Activated naive CD4-positive, alpha-beta T cell treated with anti-CD3 and anti-CD28 coated beads, Interleukin-2, amount 50 U/mL, for 16 hours (primary cell): ENCODE data around the gene FHIT.

ENCODE experiments used
- DNase-seq: peaks from one replicate; pipeline ENCODE4 v3.0.0-alpha.2; 2020

The FHIT gene

DNA sequence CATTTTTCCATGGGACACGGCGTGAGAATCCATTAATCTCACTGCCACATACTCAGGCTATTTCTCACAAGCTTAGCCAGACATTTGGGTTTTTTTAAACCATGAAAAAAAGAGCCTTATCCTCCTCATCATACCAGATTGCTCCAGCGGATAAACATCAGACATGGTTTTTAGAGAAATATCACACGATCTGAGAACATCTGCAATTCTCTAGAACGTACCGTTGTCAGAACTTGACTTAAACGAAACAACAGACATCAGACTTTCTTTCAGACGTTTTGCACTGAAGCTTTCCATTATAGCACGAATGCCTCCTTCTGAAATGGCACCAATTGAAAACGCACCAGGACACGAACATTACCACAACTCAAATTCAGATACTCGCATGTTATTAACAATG lies 1457.3 kb downstream of the FHIT start:
- DNase-seq: no peak

DNA sequence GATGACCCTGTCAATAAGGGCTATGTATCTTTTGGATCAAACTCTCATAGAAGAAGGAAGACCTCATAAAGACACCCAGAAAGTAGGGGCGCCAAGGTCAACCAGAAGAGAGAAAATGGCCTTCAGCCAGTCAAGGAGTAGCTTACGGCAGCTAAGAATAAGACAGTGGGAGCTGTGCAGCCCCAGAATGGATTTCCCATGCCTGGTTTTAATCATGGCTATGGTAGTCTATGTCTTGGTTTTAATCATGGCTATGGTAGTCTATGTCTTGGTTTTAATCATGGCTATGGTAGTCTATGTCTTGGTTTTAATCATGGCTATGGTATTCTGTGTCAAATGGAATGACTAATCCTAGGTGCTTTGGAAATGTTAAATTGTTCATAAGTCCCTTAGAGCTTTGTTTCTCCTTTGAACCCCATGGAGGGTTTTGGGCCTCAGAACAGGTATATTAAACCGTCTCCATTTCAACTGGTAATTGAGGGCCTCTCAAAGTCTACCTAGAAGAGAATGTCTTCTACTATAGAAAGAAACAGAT lies 1459.4 kb downstream of the FHIT start:
- no peak for DNase-seq

DNA sequence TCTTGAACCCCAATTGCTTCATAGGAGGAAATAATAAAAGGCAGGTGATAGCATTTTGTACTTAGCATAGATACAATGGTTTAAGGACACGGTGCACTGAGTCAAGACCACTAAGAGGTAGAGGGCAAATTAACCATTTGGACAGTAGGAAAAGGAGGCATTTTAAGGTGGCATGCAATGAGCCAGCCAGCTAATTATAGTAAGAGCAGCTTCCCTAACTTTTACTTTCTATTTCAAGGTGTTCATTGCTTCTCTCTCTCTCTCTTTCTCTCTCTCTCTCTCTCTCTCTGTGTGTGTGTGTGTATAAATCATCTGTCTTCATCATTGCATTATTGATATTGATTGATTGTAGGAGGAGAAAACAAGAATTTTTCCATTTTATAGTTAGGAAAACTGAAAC lies 1461.0 kb downstream of the FHIT start:
- no peak for DNase-seq

DNA sequence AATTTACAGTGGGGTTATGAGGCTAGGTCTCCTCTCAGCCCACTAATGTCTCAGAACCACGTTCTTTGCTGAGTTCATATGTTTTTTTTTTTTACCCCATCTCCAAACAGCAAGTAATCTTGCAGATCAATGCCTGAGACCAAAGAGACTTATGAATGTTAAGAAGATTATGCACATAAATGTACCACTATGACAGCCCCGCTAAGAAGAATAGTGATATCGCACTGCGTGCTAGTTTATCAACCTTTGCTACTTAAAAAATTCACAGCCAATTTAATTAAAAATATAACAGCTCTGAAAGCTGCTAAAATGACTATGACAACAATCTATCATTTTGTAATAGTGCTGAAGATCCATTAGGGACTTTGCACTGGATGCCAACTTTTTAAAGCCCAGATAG lies 1462.5 kb downstream of the FHIT start:
- DNase-seq: no peak

DNA sequence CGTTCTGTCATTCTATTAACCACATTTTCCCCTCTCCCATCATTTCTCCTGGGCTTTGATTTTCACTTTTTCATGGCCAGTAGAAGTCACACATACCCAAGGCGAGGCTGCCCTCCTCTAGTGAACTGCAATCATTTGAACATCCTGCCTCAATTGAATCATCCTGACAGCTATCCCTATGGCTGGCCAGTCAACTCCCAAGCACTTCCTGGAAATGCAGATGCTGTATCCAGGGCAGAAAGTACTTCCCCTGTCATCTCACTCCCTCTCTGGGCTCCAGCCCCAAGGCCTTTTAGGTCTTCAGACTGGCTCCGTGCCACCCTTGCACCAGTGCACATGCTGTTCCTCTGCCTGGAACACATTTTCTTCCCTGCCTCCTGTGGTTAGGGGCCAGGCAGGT lies 1463.1 kb downstream of the FHIT start:
- DNase-seq: no peak

DNA sequence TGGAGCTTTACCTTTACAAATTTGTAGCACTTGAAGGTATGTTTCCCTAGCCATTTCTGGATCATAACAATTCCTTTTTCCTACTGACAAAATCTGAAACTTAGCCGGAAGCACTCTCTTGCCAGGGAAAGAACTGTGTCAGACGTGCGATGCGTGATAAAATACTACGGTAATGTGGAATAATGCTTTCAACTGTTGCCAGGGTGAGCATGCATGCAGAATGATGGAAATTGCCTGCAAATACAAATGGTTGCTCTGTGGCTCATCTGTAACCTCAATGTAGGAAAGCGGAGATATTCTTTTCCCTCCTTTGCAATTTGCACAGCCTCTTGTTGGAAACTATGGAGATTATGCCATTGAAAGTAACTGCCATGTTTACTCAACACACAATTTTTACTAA lies 1464.9 kb downstream of the FHIT start:
- no peak for DNase-seq

DNA sequence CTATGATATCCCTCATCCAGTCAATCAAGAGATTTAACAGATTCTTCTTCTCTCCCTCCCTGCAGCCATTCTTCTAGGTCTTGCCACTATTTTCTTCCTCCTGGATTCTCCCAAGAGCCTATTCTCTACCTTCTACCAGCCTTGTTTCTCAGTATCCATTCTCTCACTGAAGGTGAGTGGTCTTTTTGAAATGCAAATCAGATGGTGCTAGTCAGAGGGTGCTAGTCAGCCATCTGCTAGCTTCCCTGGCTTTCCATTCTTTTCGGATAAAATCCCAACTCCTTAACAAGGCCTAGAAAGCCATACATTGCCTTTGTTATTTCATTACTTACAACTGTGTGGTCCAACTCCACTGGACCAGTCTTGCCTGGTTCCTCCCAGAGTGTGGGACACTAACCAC lies 1467.1 kb downstream of the FHIT start:
- no peak for DNase-seq

DNA sequence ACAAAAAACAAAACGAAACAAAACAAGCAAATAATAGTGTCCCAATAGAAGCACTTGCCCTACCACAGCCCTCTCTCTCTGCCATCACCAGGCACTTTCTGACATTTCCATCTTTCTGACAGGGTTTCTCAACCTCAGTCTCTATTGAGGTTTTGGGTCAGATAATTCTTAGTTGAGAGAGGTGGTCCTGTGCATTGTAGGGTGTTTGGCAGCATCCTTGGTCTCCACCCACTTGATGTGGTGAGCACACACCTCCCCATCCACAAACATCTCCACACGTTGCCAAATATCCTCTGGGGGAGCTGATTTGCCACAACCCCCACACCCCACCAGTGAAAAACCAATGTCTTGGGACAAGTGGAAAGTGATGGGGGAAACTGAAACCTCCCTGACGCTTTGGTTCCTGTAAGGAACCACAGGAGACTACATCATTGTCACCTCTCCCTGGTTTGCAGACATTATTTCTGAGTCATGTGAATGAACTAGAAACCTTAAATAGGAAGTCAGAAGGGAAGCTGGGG lies 1467.7 kb downstream of the FHIT start:
- no peak for DNase-seq

DNA sequence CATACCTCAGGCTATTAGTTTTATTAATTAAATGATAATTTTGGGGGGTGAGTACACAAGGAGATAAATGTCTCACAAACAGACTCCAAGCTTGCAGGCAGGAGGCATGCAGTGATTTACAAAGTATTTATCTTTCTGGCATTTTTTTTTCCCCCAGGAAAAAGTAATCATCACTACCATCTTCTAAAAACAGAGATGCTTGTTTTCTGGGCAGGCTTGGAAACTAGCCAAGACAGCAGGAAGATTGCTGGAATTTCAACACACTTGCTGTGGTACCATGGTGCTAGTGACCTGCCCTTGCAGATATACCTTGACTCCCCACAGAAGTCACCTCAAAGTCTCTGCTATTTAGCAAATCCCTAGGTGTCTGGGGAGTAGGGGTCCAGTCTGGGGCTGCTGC lies 1468.6 kb downstream of the FHIT start:
- DNase-seq: no peak

DNA sequence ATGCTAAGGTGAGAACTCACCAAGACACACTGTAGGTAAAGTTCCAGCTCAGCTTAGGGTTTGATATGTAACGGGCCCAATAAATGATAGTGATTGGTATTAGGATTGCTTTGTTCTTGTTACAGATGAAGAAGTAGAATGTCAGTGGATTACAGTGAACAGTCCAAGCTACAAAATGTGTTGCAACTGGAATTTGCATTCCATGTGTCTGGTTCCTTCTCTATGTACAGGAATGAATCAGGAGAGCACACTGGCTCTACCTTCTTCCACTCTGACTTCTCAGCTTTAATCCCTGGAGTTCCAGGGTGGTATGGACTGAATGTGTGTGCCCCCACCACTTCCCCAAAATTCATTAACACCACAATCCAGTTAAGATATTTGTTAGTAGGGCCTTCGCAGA lies 1471.0 kb downstream of the FHIT start:
- DNase-seq: no peak

DNA sequence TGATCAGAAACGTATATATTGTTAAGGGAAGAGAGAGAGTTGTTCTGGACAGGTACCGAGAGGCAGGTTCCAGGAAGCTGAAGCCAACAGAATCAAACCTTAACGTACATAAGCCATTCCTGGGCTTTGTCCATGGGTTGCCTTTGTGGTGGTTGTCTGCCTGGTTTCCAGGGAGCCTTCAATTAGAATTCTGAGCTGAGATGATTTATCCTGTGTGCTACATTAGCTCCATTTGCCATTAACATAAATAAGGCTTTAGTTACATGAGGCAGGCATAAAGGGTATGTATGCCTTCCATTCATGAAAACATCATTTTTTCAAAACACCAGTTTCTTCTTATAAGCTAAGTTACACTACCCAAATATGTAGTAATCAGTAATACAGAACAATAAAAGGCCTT lies 1472.0 kb downstream of the FHIT start:
- DNase-seq: no peak

DNA sequence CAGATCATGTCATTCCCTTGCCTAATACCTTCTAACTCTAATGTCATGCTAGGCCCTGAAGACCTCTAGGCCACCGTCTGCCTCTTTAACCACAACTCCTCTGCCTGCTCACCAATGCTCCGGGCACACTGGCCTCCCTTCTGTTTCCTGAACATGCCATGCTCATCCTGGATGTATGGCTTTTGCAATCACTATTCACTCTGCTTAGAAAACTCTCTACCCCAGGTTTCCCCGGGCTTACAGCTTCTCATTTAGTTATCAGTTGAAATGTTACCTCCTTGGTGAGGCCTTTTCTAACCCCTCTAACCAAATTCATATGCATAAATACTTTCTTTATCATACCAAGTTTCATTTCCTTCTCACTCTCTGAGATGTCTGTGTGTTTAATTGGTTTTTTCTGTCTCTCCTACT lies 1473.6 kb downstream of the FHIT start:
- DNase-seq: no peak

DNA sequence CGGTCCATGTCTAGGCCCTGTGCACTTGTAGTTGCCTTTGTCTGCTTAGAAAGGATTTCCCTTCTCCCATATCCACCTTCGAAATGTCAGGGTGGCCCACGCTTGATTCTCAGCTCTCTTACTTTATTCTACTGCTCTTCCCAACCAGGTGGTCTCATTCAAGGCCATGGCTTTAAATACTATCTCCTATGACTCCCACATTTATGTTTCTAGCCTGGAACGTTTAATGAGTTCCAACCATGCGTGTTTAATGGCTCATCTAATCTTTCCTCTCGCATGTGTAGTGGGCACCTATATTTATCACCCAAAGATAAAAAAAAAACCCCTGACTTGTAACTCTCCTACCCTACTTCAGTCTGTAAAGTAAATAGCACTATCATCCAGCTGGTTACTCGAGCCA lies 1474.2 kb downstream of the FHIT start:
- no peak for DNase-seq

DNA sequence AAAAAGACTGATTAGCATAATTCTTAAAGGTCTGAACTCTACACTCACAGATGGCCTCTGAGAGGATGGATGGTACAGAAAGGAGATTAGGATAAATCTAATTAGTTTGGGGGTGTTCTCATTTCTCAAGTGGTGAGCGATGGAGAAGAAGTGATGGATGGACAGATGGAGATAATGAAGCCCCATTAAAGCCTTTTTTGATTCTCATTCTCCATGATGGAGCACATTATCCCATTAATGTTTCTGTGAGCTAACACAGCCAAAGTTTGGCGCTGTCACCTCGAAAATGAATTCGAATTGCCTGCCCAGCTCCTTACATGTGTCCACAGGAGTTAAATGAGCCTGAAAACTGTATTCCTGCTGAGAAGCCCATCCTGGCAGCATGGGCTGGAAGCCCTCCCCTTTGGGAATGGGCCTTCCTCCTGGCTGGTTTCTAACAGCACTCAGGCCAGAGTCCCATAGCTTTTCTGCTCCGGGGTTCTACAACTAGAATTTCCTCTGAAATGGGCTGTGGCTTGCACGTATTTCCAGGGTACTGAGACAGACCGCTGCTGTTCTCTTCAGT lies 1475.4 kb downstream of the FHIT start:
- DNase-seq: no peak

DNA sequence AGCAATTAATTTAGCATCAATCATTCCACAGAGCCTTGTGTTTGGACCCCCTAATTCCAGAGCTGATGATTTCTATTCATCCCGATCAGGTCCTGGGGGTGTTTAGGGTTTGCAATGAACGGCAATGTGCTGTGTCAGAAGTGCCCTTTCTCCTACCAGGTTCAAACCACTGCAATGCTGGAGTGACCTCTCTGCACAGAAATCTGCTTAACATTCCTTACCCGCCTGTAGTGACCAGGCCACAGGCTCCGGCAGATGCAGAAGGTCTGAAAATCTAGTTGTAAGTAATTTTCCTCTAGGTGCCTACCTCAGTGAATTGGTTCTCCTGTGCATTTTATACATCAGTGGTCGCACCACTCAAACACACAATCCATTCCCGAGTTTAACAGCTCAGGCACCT lies 1476.1 kb downstream of the FHIT start:
- no peak for DNase-seq

DNA sequence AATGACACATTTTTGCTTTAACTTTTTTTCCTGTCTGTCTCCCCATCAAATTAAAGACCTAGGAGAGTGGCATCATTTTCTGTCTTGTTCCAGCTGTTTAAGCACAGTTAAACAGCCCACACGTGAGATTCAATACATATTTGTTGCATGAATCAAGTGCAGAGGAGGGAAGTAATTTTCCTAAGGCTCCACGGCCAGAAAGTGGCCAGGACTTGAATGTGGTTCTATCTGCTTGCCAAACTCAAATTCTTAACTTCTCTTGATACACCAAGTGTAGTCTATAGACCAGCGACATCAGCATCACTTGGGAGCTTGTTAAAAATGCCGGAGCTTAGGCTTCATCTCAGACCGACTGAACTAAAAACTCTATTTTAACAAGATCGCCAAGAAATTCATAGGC lies 1476.6 kb downstream of the FHIT start:
- DNase-seq: no peak

DNA sequence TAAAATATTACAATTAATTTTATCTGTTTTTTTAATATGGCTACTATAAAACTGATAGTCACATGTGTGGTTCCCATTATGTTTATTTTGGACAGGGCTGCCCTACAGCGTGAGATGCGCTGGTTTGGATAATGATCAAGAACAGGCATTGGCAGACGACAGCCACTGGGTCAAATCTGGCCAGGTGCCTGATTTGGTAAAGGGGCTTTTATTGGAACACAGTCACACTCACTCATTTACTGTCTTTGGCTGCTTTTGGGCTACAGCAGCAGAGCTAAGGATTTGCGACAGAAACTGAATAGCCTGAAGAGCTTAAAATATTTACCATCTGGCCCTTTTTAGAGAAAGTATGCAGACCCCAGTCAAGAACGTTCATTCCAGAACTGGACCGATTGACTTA lies 1477.3 kb downstream of the FHIT start:
- DNase-seq: no peak

DNA sequence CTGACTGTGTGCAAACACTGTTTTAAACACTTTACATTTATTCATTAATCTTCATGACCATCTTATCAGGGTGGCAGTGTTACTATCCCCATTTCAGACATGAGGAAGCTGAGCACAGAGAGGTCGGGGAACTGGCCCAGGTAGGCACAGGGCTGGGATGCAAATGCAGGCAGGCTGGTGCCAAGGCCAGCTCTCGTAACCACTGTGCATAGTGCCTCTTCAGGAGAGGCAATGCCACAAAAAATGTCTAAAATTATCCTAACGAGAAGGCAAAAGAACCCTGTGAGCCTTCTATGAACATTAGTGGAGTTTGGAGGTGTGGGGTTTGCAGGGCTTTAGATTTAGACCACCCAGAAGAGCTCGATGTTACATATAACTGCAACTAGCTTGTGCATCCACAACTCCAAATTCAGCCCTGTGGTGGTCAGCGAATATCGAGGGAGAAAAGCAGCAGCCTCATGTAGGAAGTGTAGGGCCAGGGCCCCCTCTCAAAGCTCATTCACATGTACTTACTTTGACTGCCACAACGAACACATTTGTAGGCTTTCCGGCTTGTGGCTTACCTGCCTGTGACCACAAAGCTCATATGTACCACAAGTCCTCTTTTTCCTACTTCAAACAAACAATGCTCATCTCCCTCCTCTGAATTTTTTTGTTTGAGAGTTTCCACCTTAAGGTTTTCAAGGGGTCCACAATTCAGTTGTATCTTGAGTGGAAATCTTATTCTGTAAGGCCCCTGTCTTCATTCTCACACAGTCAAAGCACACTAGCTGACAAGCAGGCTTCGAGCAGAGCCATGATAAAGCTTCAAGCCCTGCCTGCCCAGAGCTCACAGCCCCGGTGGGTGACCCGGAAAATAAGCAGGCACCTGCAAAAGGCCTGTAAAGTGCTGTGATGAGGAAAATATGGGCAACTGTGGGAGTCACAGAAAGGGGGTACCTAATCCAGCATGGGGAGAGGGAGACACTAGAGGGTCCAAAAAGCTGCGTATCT lies 1478.5 kb downstream of the FHIT start:
- DNase-seq: no peak

DNA sequence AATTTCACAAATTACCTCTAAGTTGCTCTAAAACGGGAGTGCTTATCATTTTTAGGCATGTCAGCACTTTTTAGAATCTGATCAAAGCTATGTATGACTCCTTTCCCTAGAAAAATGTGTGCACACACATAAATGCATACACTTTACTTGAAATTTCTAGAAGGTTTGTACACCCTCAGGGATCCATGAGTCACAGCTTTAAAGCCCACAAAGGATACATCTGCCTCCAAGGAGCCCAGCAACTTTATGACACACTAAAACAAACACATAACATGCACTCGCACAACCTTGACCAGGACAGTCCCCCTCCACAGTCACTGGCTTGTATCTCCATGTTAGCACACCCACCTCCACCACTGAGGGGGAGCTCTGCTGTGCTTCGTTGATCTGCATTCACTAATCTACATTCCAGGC lies 1479.5 kb downstream of the FHIT start:
- no peak for DNase-seq

DNA sequence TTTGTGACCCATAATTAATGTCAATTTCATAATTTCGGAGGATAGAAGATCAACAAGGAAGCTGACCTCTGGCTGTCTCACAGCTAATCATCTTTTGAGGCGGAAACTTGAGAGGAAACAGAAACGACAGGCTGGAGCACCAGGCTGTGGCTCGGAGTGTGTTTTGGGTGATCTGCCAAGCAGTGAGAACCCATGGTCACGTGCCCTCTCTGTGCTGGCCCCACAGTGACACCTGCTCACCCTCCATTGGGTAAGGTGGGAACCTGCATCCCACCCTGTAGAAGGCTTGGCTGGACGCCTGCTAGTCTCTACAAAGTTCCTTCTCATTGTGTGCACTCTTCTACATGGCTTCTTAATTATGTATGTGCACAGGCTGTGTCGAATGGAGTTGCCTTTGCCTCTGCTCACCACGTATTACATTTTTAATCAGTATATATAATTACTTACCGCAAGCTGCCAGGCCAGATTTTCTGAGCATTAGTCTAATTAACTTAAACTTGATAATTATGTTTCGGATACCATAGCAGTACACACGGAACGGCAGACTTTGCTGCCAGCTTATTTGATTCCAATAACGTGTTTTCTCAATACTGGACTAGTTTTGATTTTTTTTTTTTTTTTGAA lies 1482.0 kb downstream of the FHIT start:
- no peak for DNase-seq

DNA sequence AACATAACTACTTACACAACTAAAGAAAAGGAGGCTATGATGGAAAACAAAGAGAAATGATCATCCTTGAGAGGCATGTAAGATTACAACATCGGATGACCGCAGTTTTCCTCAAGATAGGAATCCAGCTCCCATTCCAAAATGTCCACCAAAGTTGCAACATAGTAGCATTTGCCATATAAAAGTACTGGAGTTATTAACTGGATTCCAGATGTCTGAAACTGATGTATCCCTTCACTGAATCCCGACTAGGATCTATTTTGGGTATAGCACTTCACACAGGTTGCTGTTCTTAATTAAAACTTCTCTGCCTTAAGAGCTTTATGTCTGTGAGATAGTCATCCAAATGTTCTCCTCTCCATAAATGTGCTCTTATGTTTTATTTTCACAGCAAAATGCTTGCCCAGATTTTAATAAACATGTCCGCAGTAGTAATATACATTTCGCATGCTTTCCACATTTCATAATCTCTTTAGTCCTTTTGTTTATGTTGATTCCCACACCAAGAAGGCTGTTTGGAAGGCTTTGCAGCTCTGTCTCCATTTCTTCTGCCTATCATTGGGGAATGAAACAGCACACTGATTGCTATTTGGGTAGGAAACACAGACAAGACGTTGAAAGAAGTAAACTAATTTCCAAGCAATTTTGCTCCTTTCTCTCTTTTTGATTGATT lies 1484.9 kb downstream of the FHIT start:
- DNase-seq: no peak

DNA sequence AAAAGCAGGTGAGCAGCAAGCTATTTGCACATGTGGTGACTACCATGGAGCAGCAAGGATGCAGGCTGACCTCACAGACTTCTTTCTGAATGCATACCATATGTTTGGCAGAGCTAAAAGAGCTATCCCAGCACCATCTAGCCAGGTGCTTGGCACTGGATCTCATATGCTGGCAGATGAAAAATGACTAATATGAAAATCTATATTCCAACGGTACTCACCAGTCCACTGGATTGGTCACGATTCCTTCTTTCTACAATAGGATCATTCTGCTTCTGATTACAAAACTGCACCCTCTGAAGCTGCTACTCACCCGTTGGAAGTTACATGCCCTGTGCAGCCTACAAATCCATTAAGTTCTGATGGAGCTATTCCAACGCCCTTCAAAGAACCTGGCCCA lies 1487.1 kb downstream of the FHIT start:
- DNase-seq: no peak

DNA sequence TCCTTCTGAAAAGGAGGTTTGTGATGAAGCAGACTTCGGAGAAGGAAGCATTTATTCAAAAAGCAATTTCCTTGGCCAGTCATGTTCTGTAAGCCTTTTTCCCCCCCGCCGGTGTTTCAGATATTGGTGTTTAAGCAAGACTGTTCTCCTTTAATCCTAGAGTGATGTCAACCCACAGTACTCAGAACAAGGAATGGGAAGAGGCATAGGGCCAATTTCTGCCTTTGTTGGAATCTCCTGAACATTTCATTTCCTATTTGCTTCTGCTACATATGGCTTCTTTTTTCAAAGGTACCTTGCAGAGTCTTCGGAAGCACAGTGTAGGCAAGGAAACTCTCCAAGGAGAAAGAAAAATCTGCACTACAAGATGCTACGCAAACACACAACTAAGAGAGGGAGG lies 1488.3 kb downstream of the FHIT start:
- DNase-seq: no peak
